HepG2 (cell line): ENCODE results near the gene RAI14. TPM values are rescaled to one million over a fixed set of nuclear protein-coding genes. Genes with fewer than 3 reads are reported as not detected.

Source experiments
- ATAC-seq: fragments of 200-7000 bp; cut with Tn5 transposase; 3 replicates; pipeline ENCODE4 v1.9.1; 2020; ENCODE audit warnings: mild to moderate bottlenecking, moderate library complexity
- BruUV-seq: library from RNA; stranded (reverse); fragments of 400-500 nt; replicated peaks from 2 replicates; lab custom pipeline; 2021; lab: Mats Ljungman, UMichigan
- CTCF ChIA-PET: fragments of 300-600 bp; formaldehyde crosslinking; extraction: SDS; loops from one replicate; lab custom pipeline; 2021; ENCODE audit warnings: low total read pairs, inconsistent platforms, low intra/inter-chr PET ratio; lab: Yijun Ruan, JAX
- POLR2A ChIA-PET: fragments of 350-600 bp; sonication (Branson Sonifier 250); formaldehyde crosslinking; loops from one replicate; lab custom pipeline; 2020; ENCODE audit warnings: antibody characterized with exemption, inconsistent platforms; lab: Yijun Ruan, JAX
- DNase-seq: peaks from one replicate; pipeline ENCODE4 v3.0.0-alpha.2; 2015; ENCODE audit warnings: low spot score
- FAIRE-seq: peaks from 3 replicates; lab custom pipeline; 2011; peaks lifted over from hg19 to GRCh38; lab: Jason Lieb, UNC
- H2AFZ ChIP-seq: one replicate; pipeline ENCODE4 v1.6.1; 2011; ENCODE audit warnings: low read length, inconsistent platforms
- H3K27ac ChIP-seq: fragments of 300-600 bp; 3 replicates; pipeline ENCODE4 v1.8.0; 2011; ENCODE audit warnings: mixed run types, mild to moderate bottlenecking, mixed read lengths, low read length, inconsistent platforms; ENCODE audit not compliant: insufficient read depth; ENCODE audit errors: extremely low read length
- H3K27me3 ChIP-seq, 2 experiments: fragments of 200-600 bp in 1 of 2; 2 replicates in 1 of 2; 3 replicates in 1 of 2; pipeline versions ENCODE4 v1.6.0 to v1.8.0; 2011; ENCODE audit warnings: low read length in 2 of 2, mild to moderate bottlenecking in 2 of 2, moderate library complexity in 2 of 2, inconsistent platforms in 1 of 2; ENCODE audit not compliant: insufficient read depth in 2 of 2, control insufficient read depth in 1 of 2
- H3K36me3 ChIP-seq, 2 experiments: fragments of 200-600 bp in 1 of 2; replicated peaks in 1 of 2; 2 replicates in 1 of 2; 3 replicates in 1 of 2; pipeline versions ENCODE4 v1.5.1 to v1.8.0; 2011; ENCODE audit warnings: low read length in 2 of 2, inconsistent platforms in 1 of 2; ENCODE audit not compliant: insufficient read depth in 2 of 2, control insufficient read depth in 1 of 2
- H3K4me1 ChIP-seq: 2 replicates; pipeline ENCODE4 v1.5.1; 2012; ENCODE audit warnings: low read length, inconsistent platforms; ENCODE audit not compliant: insufficient read depth
- H3K4me2 ChIP-seq: 2 replicates; pipeline ENCODE4 v1.6.0; 2011; ENCODE audit warnings: low read depth, low read length, inconsistent platforms
- H3K4me3 ChIP-seq, 3 experiments: fragments of 200-600 bp in 1 of 3; sonication (generic), shearing (Covaris generic) in 1 of 3; replicated peaks in 1 of 3; 2 replicates each; pipeline ENCODE4 v1.5.1; 2011 to 2016; ENCODE audit warnings: low read length in 3 of 3, inconsistent platforms in 2 of 3, low read depth in 2 of 3, mild to moderate bottlenecking in 2 of 3, control low read depth in 1 of 3, mixed read lengths in 1 of 3; ENCODE audit not compliant: insufficient read depth in 1 of 3
- H3K79me2 ChIP-seq: one replicate; pipeline ENCODE4 v1.6.1; 2011; ENCODE audit warnings: low read length, inconsistent platforms; ENCODE audit not compliant: insufficient read depth
- H3K9ac ChIP-seq: 2 replicates; pipeline ENCODE4 v1.6.0; 2011; ENCODE audit warnings: mild to moderate bottlenecking, low read depth, low read length, inconsistent platforms; ENCODE audit not compliant: insufficient read depth
- H3K9me3 ChIP-seq: 2 replicates; pipeline ENCODE4 v1.5.1; 2012; ENCODE audit warnings: mild to moderate bottlenecking, low read length
- H4K20me1 ChIP-seq: 2 replicates; pipeline ENCODE4 v1.6.0; 2011; ENCODE audit warnings: inconsistent platforms, mild to moderate bottlenecking, low read length, moderate library complexity; ENCODE audit not compliant: insufficient read depth
- CC2D1A ChIP-seq: sonication (generic); formaldehyde crosslinking; IDR thresholded peaks from 2 replicates; pipeline ENCODE4 v1.8.1; 2023; ENCODE audit warnings: mild to moderate bottlenecking, missing genetic modification reagents
- CEBPB ChIP-seq: IDR thresholded peaks from 2 replicates; pipeline ENCODE4 v1.6.1; 2011; ENCODE audit warnings: low read depth, low read length, improper control_type of control experiment, borderline replicate concordance
- CERS6 ChIP-seq: sonication (generic); formaldehyde crosslinking; IDR thresholded peaks from 2 replicates; pipeline ENCODE4 v1.5.0; 2020; ENCODE audit warnings: missing genetic modification reagents
- FOXO1 ChIP-seq: sonication (generic); formaldehyde crosslinking; IDR thresholded peaks from 2 replicates; pipeline ENCODE4 v1.4.0; 2020; ENCODE audit warnings: missing genetic modification reagents
- MED8 ChIP-seq: sonication (generic); formaldehyde crosslinking; IDR thresholded peaks from 2 replicates; pipeline ENCODE4 v1.8.1; 2023; ENCODE audit warnings: mild to moderate bottlenecking, missing genetic modification reagents; ENCODE audit not compliant: insufficient replicate concordance
- PHF20 ChIP-seq: sonication (generic); formaldehyde crosslinking; IDR thresholded peaks from 2 replicates; pipeline ENCODE4 v1.5.0; 2020; ENCODE audit warnings: mild to moderate bottlenecking, missing genetic modification reagents
- SIN3A ChIP-seq: IDR thresholded peaks from 2 replicates; pipeline ENCODE4 v1.6.1; 2011; ENCODE audit warnings: low read depth, mild to moderate bottlenecking, control low read depth, low read length, borderline replicate concordance
- TAF1 ChIP-seq: sonication (generic); formaldehyde crosslinking; IDR thresholded peaks from 2 replicates; pipeline ENCODE4 v1.4.0; 2020; ENCODE audit warnings: missing genetic modification reagents
- ZBTB21 ChIP-seq: sonication (generic); formaldehyde crosslinking; IDR thresholded peaks from 2 replicates; pipeline ENCODE4 v1.4.0; 2020; ENCODE audit warnings: missing genetic modification reagents
- ZNF274 ChIP-seq: sonication (generic); formaldehyde crosslinking; IDR thresholded peaks from 2 replicates; pipeline ENCODE4 v1.5.1; 2020; ENCODE audit warnings: mild to moderate bottlenecking, missing genetic modification reagents
- ZNF292 ChIP-seq: sonication (generic); formaldehyde crosslinking; IDR thresholded peaks from 2 replicates; pipeline ENCODE4 v1.8.1; 2022; ENCODE audit warnings: mild to moderate bottlenecking, low read depth, missing genetic modification reagents, borderline replicate concordance
- ZNF333 ChIP-seq: sonication (generic); formaldehyde crosslinking; IDR thresholded peaks from 2 replicates; pipeline ENCODE4 v1.4.0; 2020; ENCODE audit warnings: mild to moderate bottlenecking, missing genetic modification reagents, borderline replicate concordance
- ZNF33B ChIP-seq: sonication (generic); formaldehyde crosslinking; IDR thresholded peaks from 2 replicates; pipeline ENCODE4 v1.5.1; 2020; ENCODE audit warnings: mild to moderate bottlenecking, missing genetic modification reagents
- ZNF674 ChIP-seq: sonication (generic); formaldehyde crosslinking; IDR thresholded peaks from 2 replicates; pipeline ENCODE4 v1.5.0; 2020; ENCODE audit warnings: low read depth, mild to moderate bottlenecking, missing genetic modification reagents
- ZNF7 ChIP-seq: IDR thresholded peaks from 2 replicates; pipeline ENCODE4 v1.6.1; 2016; ENCODE audit warnings: missing biosample characterization, missing genetic modification reagents
- WGBS: methylation state at CpG from one replicate; pipeline ENCODE4 v1.1.6; 2017; ENCODE audit warnings: low lambda C conversion rate; 5-methylcytosine and 5-hydroxymethylcytosine counted together
- in situ Hi-C: cut with HindIII; loops from 2 replicates; pipeline ENCODE4 v1.10.0; 2017; ENCODE audit warnings: low pct_unique_long_range_greater_than_20kb; ENCODE audit not compliant: extremely low pct_ligation_motif_present
- intact Hi-C: fragments of 100-400 bp; cut with micrococcal nuclease; formaldehyde crosslinking; loops from one replicate; pipeline ENCODE4 v1.10.0; 2022; ENCODE audit not compliant: unreplicated experiment
- polyA plus RNA-seq, 8 experiments: library from polyadenylated mRNA; depleted of rRNA in 3 of 8; stranded (reverse) in 7 of 8; unstranded in 1 of 8; fragments of >200 nt; fragmentation: Illumina TruSeq in 4 of 8; extraction: Trizol in 4 of 8; gene quantifications; 2 replicates each; pipeline versions ENCODE4 v1.2.1 to v1.2.3, GENCODE V29; 2011 to 2016; ENCODE audit warnings: low read depth in 4 of 8, missing spikeins in 1 of 8, mixed read lengths in 1 of 8; ENCODE audit not compliant: insufficient read depth in 1 of 8
- total RNA-seq, 5 experiments: library from RNA; depleted of rRNA; stranded (reverse); fragments of >200 nt; fragmentation: Illumina TruSeq; extraction: Trizol; gene quantifications; 2 replicates each; pipeline ENCODE4 v1.2.3, GENCODE V29; 2016; ENCODE audit warnings: low read depth in 1 of 5
- TF ChIP-seq, protein P1 (sequence below): sonication (generic); formaldehyde crosslinking; IDR thresholded peaks from 2 replicates; pipeline ENCODE4 v1.8.0; 2022; ENCODE audit warnings: mild to moderate bottlenecking, missing genetic modification reagents, borderline replicate concordance

Gene RAI14
- total and polyA plus RNA-seq, 2 of the 13 experiments (the other 11 are each of a cell fraction or from before 2014, with no cell fraction given) = 12.6 to 18.2 TPM

GRCh38 chr5:34717426-34718327 lies 61.5 kb downstream of the RAI14 start:
- POLR2A ChIA-PET = no interaction called here
- DNase-seq = no peak
- no peaks in the 10 kb centered on the region for H3K27me3 ChIP-seq
- no peak overlapping the region for H3K4me3 ChIP-seq
- TF ChIP-seq CC2D1A = no peak
- no peak for TF ChIP-seq CERS6 (CRISPR knock-in tag)
- no peak overlapping the region for H3K9ac ChIP-seq
- intact Hi-C loops = no loop called here
- peaks cover 13% of the 10 kb centered on the region for H3K4me1 ChIP-seq
- H3K79me2 ChIP-seq = no peaks in the 10 kb centered on the region
- FAIRE-seq = no peak
- CTCF ChIA-PET = no interaction called here
- no peaks in the 10 kb centered on the region for H3K36me3 ChIP-seq
- H3K9me3 ChIP-seq = no peaks in the 10 kb centered on the region
- H3K4me2 ChIP-seq = no peak overlapping the region
- no peak overlapping the region for H3K27ac ChIP-seq
- in situ Hi-C loops = no loop called here
- no peaks in the 10 kb centered on the region for H4K20me1 ChIP-seq
- BruUV-seq = no TSS peak
- no peak overlapping the region for H2AFZ ChIP-seq
- ATAC-seq = no peak
- 93% methylated on average over 9 of the region's 9 CpGs for WGBS

DNA sequence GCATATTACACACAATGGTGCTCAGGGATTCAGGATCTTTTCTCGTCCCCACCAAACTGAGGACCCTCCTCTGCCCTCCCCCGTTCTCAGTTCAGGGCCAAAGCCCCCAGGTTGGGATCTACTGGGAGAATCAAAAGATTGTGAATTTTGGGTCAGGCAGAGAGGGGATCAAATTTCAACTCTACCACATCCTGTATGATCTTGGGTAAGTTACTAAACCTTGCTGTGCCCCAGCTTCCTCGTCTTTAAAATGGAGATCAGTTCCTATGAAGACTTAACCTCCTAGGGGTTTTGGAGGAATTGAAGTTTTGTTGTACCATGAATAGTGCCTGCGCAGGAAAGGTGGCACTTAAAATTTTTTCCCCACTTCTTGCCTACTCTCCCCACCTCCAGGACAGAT lies 62.4 kb downstream of the RAI14 start:
- no peak overlapping the region for H3K9ac ChIP-seq
- no peaks in the 10 kb centered on the region for H4K20me1 ChIP-seq
- TF ChIP-seq ZNF674 (CRISPR knock-in tag) = no peak
- TF ChIP-seq, protein P1, sequence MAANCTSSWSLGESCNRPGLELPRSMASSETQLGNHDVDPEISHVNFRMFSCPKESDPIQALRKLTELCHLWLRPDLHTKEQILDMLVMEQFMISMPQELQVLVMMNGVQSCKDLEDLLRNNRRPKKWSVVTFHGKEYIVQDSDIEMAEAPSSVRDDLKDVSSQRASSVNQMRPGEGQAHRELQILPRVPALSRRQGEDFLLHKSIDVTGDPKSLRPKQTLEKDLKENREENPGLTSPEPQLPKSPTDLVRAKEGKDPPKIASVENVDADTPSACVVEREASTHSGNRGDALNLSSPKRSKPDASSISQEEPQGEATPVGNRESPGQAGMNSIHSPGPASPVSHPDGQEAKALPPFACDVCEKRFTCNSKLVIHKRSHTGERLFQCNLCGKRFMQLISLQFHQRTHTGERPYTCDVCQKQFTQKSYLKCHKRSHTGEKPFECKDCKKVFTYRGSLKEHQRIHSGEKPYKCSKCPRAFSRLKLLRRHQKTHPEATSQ (CRISPR knock-in tag) = no peak
- no peak for TF ChIP-seq CEBPB
- TF ChIP-seq PHF20 (CRISPR knock-in tag) = no peak
- no peak for TF ChIP-seq ZNF274 (CRISPR knock-in tag)
- TF ChIP-seq ZNF33B (CRISPR knock-in tag) = no peak
- no peak for TF ChIP-seq ZNF292 (CRISPR knock-in tag)
- TF ChIP-seq TAF1 (CRISPR knock-in tag) = no peak
- TF ChIP-seq SIN3A = no peak
- TF ChIP-seq ZNF333 (CRISPR knock-in tag) = no peak
- no peak for TF ChIP-seq ZNF7 (CRISPR knock-in tag)
- no peak for TF ChIP-seq MED8 (CRISPR knock-in tag)
- TF ChIP-seq FOXO1 (CRISPR knock-in tag) = no peak
- no peak for TF ChIP-seq ZBTB21 (CRISPR knock-in tag)

More for the DNA sequence above, 62.4 kb downstream of the RAI14 start:
- ATAC-seq (no peak), DNase-seq (no peak), FAIRE-seq (no peak)
- peaks cover 13% of the 10 kb centered on the region for H3K4me1 ChIP-seq
- ChIA-PET CTCF (no interaction called here), POLR2A (no interaction called here)
- H3K4me3 ChIP-seq = no peak overlapping the region
- H3K27ac ChIP-seq = no peak overlapping the region
- H3K4me2 ChIP-seq = no peak overlapping the region
- no peaks in the 10 kb centered on the region for H3K9me3 ChIP-seq
- intact Hi-C loops = no loop called here
- in situ Hi-C loops = no loop called here
- H3K36me3 ChIP-seq = no peaks in the 10 kb centered on the region
- WGBS = 97% methylated on average over 4 of the region's 4 CpGs
- no peak overlapping the region for H2AFZ ChIP-seq
- no peaks in the 10 kb centered on the region for H3K79me2 ChIP-seq
- no peaks in the 10 kb centered on the region for H3K27me3 ChIP-seq
- BruUV-seq = no TSS peak
